ENCODE data around the gene LASP1.
"Not testable (repeated sequence)": the region's sequence is repeated elsewhere in the genome, so short reads cannot be mapped to it uniquely, and the experiment has no call there.

The LASP1 gene, protein sequence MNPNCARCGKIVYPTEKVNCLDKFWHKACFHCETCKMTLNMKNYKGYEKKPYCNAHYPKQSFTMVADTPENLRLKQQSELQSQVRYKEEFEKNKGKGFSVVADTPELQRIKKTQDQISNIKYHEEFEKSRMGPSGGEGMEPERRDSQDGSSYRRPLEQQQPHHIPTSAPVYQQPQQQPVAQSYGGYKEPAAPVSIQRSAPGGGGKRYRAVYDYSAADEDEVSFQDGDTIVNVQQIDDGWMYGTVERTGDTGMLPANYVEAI

GRCh38 chr17:38869526-38870258, at the start of gene LASP1:
Gene LASP1 (plus strand): TSS chr17:38870058. CDS start chr17:38870190, 132 bp downstream.
- peak; percentile 80 for DNase-seq

- DNase-seq, result peak; percentile 93
Measured at GRCh38 chr17:38824899-38825761, 44.7 kb upstream of the LASP1 start, which contains the start of gene CWC25. Gene CWC25 (minus strand): TSS chr17:38825321. CDS start chr17:38825183, 138 bp downstream.

DNA sequence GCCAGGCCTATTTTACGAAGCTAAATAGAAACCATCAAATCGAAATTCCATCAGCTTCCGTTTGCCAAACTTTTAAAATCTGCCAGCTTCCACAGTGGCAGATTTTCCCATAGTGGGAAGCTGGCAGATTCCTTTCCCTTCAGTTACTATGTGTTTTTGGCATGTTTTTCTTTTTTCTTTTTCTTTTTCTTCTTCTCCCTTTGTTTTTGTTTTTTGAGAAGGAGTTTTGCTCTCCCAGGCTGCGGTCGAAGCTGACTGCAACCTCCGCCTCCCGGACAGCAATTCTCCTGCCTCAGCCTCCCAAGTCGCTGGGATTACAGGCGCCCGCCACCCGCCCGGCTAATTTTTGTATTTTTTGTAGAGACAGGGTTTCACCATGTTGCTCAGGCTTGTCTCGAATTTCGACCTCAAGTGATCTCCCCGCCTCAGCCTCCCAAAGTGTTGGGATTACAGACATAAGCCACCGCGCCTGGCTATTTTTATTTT, 44.1 kb upstream of the LASP1 start:
- DNase-seq, result no peak

DNA sequence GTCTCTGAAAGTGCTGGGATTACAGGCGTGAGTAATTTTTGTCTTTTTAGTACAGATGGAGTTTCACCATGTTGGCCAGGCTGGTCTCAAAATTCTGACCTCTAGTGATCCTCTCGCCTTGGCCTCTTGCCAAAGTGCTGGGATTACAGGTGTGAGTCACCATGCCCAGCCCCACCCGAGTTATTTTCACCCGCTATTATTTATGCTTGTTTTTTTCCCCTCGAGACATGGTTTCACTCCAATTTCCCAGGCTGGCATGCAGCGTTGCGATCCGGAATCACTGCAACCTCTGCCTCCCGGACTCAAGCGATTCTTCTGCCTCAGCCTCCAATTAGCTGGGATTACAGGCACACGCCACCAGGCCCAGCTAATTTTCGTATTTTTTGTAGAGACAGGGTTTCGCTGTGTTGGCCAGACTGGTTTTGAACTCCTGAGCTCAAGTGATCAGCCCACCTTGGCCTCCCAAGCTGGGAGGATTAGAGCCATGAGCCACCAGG, 25.5 kb upstream of the LASP1 start:
- DNase-seq, result no peak

DNA sequence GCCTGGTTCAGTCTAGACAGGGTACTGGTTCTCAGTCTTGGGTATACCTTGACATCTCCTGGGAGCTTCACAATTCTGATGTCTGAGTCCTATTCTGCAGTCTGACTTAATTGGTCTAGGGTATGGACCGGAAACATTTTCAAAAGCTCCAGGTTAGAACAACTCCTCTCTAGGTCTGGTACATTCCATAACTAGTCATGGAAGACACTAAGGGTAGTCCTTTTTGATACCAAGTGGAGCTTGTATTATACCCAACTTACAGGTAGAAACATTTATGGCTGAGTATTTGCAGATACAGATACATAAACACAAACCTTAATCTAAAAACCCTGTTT, 21.3 kb upstream of the LASP1 start:
- no peak for DNase-seq

DNA sequence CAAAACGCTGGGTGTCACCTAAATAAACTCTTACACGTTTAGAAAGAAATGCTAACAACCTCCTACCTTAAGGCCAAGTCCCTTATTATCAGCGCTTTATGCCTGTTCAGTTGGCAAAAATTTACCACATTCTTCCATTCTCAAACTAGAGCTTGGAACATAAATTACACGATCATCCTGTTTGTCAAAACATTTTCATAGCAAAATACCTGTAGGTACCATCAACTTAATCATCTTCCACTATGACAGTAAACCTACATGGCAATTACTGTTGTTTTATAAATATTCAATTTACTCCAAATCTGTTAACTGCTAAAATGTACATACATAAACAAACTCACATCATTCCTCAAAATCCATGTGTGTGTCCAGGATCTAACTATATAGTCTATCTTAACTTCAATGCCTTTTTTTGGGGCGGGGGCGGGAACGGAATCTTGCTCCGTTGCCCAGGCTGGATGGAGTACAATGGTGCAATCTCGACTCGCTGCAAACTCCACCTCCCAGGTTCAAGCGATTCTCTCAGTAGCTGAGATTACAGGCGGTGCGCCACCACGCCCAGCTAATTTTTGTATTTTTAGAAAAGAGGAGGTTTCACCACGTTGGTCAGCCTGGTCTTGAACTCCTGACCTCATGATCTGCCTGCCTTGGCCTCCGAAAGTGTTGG, 20.8 kb upstream of the LASP1 start:
- DNase-seq, result no peak

- DNase-seq, result no peak
Measured at GRCh38 chr17:38850374-38850773, 19.5 kb upstream of the LASP1 start.

GRCh38 chr17:38851434-38851833, 18.4 kb upstream of the LASP1 start:
- no peak for DNase-seq

DNA sequence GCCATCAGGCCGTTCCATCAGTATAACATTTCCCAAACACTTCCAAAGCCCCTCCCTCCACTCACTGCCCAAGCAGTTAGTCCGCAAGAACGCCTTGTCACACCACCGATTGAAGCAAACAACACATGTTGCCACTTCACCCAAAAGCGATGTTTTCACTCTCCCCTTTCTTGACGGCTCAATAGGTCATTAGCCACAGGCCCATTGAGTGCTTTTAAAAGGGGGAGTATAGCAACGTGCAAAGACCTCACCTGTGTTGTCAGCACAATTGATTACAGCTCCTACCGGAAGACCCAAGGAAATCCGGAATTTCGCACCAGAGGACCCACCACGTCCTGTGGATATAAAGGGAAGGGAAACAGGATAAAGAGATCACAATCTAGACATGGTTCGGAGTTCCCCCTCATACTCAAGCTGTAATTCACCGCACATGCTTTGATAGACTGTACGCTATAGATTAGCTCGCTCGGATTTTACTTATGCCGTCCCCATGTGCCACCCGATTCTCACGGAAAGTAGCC, 17.0 kb upstream of the LASP1 start:
- no peak for DNase-seq

GRCh38 chr17:38853292-38854219, 16.3 kb upstream of the LASP1 start, which contains the start of gene RPL23:
Gene RPL23 (minus strand): TSS chr17:38853721. CDS start chr17:38853710, 11 bp downstream.
- DNase-seq, result peak; percentile 98

GRCh38 chr17:38855101-38855714, 14.7 kb upstream of the LASP1 start:
- not testable (repeated sequence) for DNase-seq

DNA sequence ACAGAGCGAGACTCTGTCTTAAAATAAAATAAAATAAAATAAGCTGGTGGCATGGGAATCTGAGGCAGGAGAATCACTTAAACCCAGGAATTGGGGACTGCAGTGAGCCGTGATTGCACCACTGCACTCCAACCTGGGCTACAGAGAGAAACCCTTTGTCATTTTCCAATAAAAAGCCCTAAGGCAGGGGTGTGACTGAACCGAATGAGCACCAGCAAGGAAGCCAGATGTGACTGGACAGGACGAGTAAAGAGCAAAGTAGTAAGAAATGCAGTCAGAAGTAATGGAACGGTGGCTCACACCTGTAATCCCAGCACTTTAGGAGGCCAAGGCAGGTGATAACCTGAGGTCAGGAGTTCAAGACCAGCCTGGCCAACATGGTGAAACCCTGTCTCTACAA, 12.6 kb upstream of the LASP1 start:
- no peak for DNase-seq

DNA sequence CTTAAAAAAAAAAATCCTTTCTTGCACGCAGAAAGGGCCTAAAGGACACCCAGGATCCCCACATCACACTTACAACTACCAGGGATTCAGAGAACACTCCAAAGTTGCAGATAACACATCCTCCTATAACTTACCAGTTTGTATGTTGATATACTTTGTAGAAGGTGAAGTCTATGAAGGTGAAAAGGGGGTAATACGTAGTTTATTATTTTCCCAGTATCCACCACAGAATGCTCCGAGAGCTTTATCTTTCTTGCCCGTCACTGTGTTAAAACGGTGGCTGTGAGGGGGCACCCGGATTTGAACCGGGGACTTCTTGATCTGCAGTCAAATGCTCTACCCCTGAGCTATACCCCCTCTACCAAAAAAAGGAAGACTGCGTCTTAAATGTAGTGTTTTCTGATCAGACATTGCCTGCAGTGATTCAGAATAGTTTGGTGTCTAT, 8.4 kb upstream of the LASP1 start:
- no peak for DNase-seq

DNA sequence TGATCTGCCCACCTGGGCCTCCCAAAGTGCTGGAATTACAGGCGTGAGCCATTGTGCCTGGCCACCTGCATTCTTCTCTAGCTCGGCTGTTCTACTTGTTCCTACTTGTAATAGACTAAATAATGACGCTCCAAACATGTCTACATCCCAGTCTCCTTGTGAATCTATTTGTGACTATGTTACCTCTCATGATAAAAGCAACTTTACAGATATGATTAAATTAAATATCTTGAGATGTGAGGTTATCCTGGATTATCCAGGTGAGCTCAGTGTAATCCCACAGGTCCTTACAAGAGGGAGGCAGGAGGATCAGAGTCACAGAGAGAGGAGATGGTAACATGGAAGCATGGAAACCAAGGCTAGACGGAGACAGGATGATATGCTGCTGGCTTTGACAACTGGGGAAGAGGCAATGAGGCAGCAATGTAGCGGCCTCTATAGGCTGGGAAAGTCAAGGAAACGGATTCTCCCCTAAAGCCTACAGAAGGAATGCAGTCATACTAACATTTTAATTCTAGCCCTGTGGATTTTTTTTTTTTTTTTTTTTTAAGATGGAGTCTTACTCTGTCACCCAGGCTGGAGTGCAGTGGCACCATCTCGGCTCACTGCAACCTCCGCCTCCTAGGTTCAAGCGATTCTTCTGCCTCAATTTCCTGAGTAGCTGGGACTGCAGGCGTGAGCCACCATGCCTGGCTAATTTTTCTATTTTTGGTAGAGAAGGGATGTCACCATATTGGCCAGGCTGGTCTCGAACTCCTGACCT, 5.0 kb upstream of the LASP1 start:
- DNase-seq, result no peak

DNA sequence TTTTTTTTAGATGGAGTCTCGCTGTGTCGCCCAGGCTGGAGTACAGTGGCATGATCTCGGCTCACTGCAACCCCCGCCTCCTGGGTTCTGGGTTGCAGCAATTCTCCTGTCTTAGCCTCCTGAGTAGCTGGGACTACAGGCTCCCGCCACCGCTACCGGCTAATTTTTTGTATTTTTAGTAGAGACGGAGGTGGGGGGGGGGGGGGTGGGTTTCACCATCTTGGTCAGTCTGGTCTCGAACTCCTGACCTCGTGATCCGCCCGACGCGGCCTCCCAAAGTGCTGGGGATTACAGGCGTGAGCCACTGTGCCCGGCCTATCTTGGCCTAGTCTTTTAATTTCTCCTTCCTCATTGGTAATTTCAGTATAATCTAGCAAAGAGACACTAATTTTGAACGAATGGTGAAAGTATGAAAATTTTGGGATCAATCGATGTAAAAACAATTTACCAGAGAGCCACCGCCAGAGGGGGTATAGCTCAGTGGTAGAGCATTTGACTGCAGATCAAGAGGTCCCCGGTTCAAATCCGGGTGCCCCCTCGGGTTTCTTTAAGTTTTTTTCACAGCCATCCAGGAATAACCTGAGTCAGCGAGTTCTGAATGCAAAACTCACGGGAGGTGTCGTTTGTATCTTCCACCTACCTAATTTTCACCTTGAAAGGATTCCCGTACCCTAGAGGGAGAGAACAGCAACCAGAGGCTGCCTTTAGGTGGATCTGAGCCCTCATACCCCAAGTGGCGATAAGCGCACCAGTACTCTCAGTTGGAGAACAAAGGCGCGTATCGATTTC, 2.5 kb upstream of the LASP1 start:
- DNase-seq, result peak; percentile 63

DNA sequence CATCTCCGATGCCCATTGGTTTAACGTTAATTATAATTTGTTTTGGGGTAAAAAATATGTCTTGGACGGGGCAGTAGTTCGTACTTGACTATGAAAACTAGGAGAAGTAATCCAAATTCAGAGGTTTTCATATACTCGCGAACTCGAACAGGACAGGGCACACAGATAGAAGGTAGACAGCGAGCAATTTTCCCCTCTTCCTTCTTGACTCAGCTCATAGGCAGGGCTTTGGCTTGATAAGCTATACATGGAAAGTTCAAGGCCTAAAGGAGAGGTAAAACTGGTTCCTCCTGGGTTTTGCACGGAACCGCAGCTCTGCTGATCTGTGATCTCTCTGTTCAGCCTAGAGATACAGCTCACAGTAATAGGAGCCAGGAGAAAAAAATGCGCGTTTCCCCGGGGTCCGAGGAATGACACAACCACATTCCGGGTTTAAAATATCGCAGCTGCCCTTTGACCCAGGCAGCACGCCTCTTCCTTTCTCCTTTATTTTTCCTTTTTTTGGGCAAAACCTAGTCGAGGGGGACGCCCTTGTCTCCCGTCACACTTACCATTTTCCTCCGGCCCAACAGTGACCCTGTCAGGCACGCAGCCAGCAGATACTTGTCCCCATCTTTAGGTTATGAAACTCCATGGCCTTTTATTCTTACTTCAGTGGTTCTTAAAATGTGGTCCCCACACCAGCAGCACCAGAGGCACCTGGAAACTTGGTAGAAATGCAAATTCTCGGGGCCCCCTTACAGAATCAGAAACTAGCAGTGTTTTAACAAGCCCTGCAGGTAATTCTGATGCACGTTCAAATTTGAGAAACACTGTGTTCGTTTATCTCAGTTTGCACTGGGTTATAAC, 1.7 kb upstream of the LASP1 start:
- peak; percentile 47 for DNase-seq

GRCh38 chr17:38868817-38869525, 887 bp upstream of the LASP1 start:
- DNase-seq, result peak; percentile 72
